ENCODE results near the gene ESRRG.

The ESRRG gene

GRCh38 chr1:216518844-216519627 is 204.2 kb downstream of the ESRRG start:
- DNase-seq (ENCODE audit: low read depth in 2 of 2): no peak

- DNase-seq (ENCODE audit: low read depth in 2 of 2): no peak
These were observed 220.6 kb downstream of the ESRRG start for GRCh38 chr1:216502528-216503162.

- no peak for DNase-seq (ENCODE audit: low read depth in 2 of 2)
These were observed 222.8 kb downstream of the ESRRG start for GRCh38 chr1:216500273-216500967.

- DNase-seq (ENCODE audit: low read depth in 2 of 2): no peak
These were observed 223.5 kb downstream of the ESRRG start for GRCh38 chr1:216499581-216500272.

- DNase-seq (ENCODE audit: low read depth in 2 of 2): no peak
These were observed 225.0 kb downstream of the ESRRG start for GRCh38 chr1:216498277-216498676.

GRCh38 chr1:216485042-216485441 is 238.2 kb downstream of the ESRRG start:
- no peak for DNase-seq (ENCODE audit: low read depth in 2 of 2)

GRCh38 chr1:216483672-216484401 is 239.4 kb downstream of the ESRRG start:
- DNase-seq (ENCODE audit: low read depth in 2 of 2): no peak

GRCh38 chr1:216482620-216483019 is 240.6 kb downstream of the ESRRG start:
- no peak for DNase-seq (ENCODE audit: low read depth in 2 of 2)

- DNase-seq (ENCODE audit: low read depth in 2 of 2): no peak
These were observed 245.0 kb downstream of the ESRRG start for GRCh38 chr1:216478238-216478637.

- no peak for DNase-seq (ENCODE audit: low read depth in 2 of 2)
These were observed 246.9 kb downstream of the ESRRG start for GRCh38 chr1:216476341-216476740.

- DNase-seq (ENCODE audit: low read depth in 2 of 2): no peak
These were observed 247.5 kb downstream of the ESRRG start for GRCh38 chr1:216475659-216476276.

- no peak for DNase-seq (ENCODE audit: low read depth in 2 of 2)
These were observed 256.9 kb downstream of the ESRRG start for GRCh38 chr1:216466162-216466801.

GRCh38 chr1:216464489-216464888 is 258.7 kb downstream of the ESRRG start:
- DNase-seq (ENCODE audit: low read depth in 2 of 2): no peak

GRCh38 chr1:216462066-216462775 is 261.0 kb downstream of the ESRRG start:
- DNase-seq (ENCODE audit: low read depth in 2 of 2): no peak

- DNase-seq (ENCODE audit: low read depth in 2 of 2): no peak
These were observed 261.8 kb downstream of the ESRRG start for GRCh38 chr1:216461466-216461865.

- DNase-seq (ENCODE audit: low read depth in 2 of 2): no peak
These were observed 263.5 kb downstream of the ESRRG start for GRCh38 chr1:216459651-216460207.

GRCh38 chr1:216458812-216459211 is 264.4 kb downstream of the ESRRG start:
- DNase-seq (ENCODE audit: low read depth in 2 of 2): no peak

- DNase-seq (ENCODE audit: low read depth in 2 of 2): no peak
These were observed 265.9 kb downstream of the ESRRG start for GRCh38 chr1:216457356-216457755.

GRCh38 chr1:216456682-216457081 is 266.5 kb downstream of the ESRRG start:
- DNase-seq (ENCODE audit: low read depth in 2 of 2): no peak

GRCh38 chr1:216453777-216454176 is 269.5 kb downstream of the ESRRG start:
- no peak for DNase-seq (ENCODE audit: low read depth in 2 of 2)

Measured in stimulated activated CD4-positive, alpha-beta T cell treated with anti-CD3 and anti-CD28 coated beads, Interleukin-1b, Interleukin-23, amount 100 ng/mL, for 1 hour (primary cell).